H1 (cell line): ENCODE data around the gene ARHGAP23.

Experiments used
- CEBPB ChIP-seq: IDR thresholded peaks from 2 replicates; pipeline ENCODE4 v1.6.1; 2012; ENCODE audit warnings: low read depth, low read length
- JUND ChIP-seq: IDR thresholded peaks from 2 replicates; pipeline ENCODE4 v1.6.1; 2011; ENCODE audit warnings: mild to moderate bottlenecking, improper control_type of control experiment, low read length
- POLR2A ChIP-seq, 2 experiments: IDR thresholded peaks; 1 replicate in 1 of 2; 2 replicates in 1 of 2; pipeline ENCODE4 v1.6.1; 2011; ENCODE audit warnings: low read depth in 2 of 2, low read length in 2 of 2, mild to moderate bottlenecking in 2 of 2; ENCODE audit errors: control extremely low read depth in 1 of 2
- POLR2AphosphoS5 ChIP-seq: IDR thresholded peaks from 2 replicates; pipeline ENCODE4 v1.6.1; 2011; ENCODE audit warnings: low read depth, low read length

- TF ChIP-seq CEBPB (no peak), POLR2A (IDR thresholded peaks at IDR 0.05; ENCODE audit: control extremely low read depth in 1 of 2, low read depth in 2 of 2, low read length in 2 of 2) (no peak), JUND (no peak), POLR2AphosphoS5 (no peak)
These were observed 32.7 kb downstream of the ARHGAP23 start for GRCh38 chr17:38460716-38461630.
